CD4-positive, alpha-beta T cell (primary cell): ENCODE data around the gene PCYOX1L. TPM values are rescaled to one million over a fixed set of nuclear protein-coding genes. Genes with fewer than 3 reads are reported as not detected.

Experiments used
- ATAC-seq: fragments of 200-7000 bp; cut with Tn5 transposase; one replicate; pipeline ENCODE4 v1.10.0; 2022; ENCODE audit warnings: mild to moderate bottlenecking; ENCODE audit not compliant: poor library complexity
- CTCF ChIA-PET: fragments of 350-600 bp; sonication (Branson Sonifier 250); formaldehyde crosslinking; loops from one replicate; lab custom pipeline; 2021; ENCODE audit warnings: antibody characterized with exemption, inconsistent platforms; lab: Charles Lee
- POLR2A ChIA-PET: fragments of 350-600 bp; sonication (Branson Sonifier 250); formaldehyde crosslinking; loops from one replicate; lab custom pipeline; 2021; ENCODE audit warnings: antibody characterized with exemption, inconsistent platforms; lab: Charles Lee
- DNase-seq, 14 experiments: peaks; one replicate each; pipeline ENCODE4 v3.0.0-alpha.2; 2013 to 2020; ENCODE audit warnings: mixed read lengths in 2 of 14
- H3K27ac ChIP-seq, 2 donors: one replicate each; pipeline versions ENCODE4 v1.5.1 to v1.7.0; 2013; ENCODE audit warnings: low read length in 2 of 2, low read depth in 1 of 2, mild to moderate bottlenecking in 1 of 2
- H3K27me3 ChIP-seq, 2 experiments: 1 replicate in 1 of 2; 2 replicates in 1 of 2; pipeline versions ENCODE4 v1.6.1 to v1.7.0; 2013; ENCODE audit warnings: low read length in 2 of 2, control low read depth in 1 of 2, mild to moderate bottlenecking in 1 of 2, moderate library complexity in 1 of 2; ENCODE audit not compliant: insufficient read depth in 2 of 2, control insufficient read depth in 1 of 2
- H3K36me3 ChIP-seq: one replicate; pipeline ENCODE4 v1.6.1; 2013; ENCODE audit warnings: low read length, control low read depth; ENCODE audit not compliant: insufficient read depth
- H3K4me1 ChIP-seq: one replicate; pipeline ENCODE4 v1.6.1; 2013; ENCODE audit warnings: low read length, control low read depth; ENCODE audit not compliant: insufficient read depth
- H3K4me3 ChIP-seq: one replicate; pipeline ENCODE4 v1.5.1; 2013; ENCODE audit warnings: mild to moderate bottlenecking, low read length, moderate library complexity
- H3K9me3 ChIP-seq, 2 experiments: 1 replicate in 1 of 2; 2 replicates in 1 of 2; pipeline versions ENCODE4 v1.6.1 to v1.7.0; 2013; ENCODE audit warnings: low read length in 2 of 2, mild to moderate bottlenecking in 2 of 2, control low read depth in 1 of 2, moderate library complexity in 1 of 2; ENCODE audit not compliant: control insufficient read depth in 1 of 2, insufficient read depth in 1 of 2
- H3K27ac Mint-ChIP-seq: one replicate; pipeline ENCODE4 v1.8.0; 2020; ENCODE audit warnings: mixed read lengths
- H3K27me3 Mint-ChIP-seq: one replicate; pipeline ENCODE4 v1.8.0; 2021; ENCODE audit warnings: mixed read lengths
- H3K36me3 Mint-ChIP-seq: one replicate; pipeline ENCODE4 v1.8.0; 2021; ENCODE audit warnings: low read depth, mixed read lengths
- H3K4me1 Mint-ChIP-seq: one replicate; pipeline ENCODE4 v1.8.0; 2021; ENCODE audit warnings: low read depth, mixed read lengths
- H3K4me3 Mint-ChIP-seq: one replicate; pipeline ENCODE4 v1.8.0; 2020; ENCODE audit warnings: mild to moderate bottlenecking, mixed read lengths
- H3K9me3 Mint-ChIP-seq: one replicate; pipeline ENCODE4 v1.8.0; 2020; ENCODE audit warnings: mixed read lengths
- intact Hi-C, 2 experiments: fragments of 100-400 bp; cut with DNase I in 1 of 2; cut with micrococcal nuclease in 1 of 2; formaldehyde crosslinking; loops; one replicate each; pipeline versions ENCODE4 v1.15.1 to v1.9.0; 2023 to 2025; cut with DNase I, micrococcal nuclease
- total RNA-seq, 174 experiments: library from RNA in 2 of 174; stranded (reverse) in 2 of 174; gene quantifications; one replicate each; pipeline ENCODE4 v1.2.3 and lab custom pipeline; 2021 to 2026
- TF ChIP-seq, protein P1 (sequence below): fragments of 200-600 bp; IDR thresholded peaks from one replicate; pipeline ENCODE4 v1.8.0; 2022; ENCODE audit warnings: antibody characterized with exemption, mild to moderate bottlenecking

Gene PCYOX1L
- total RNA-seq, 2 experiments from 2014 or later, result 22.9 to 24.8 TPM

DNA sequence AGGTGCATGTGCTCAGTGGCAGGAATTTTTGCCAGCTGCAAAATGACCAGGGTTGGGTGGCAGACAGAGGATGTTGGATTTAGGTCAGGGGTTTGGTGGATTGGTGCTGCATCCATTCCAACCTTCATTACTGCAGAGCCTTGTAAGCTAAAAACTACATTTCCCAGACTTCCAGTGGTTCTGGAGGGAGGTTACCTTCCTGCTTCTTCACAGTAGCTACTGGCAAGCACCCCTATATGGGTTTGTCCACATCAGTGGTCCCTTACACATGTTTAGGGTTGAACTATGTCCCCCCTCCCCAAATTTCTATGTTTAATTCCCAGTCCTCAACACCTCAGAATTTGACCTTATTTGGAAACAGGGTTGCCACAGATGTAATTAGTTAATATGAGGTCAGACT is 41.9 kb downstream of the PCYOX1L start:
- TF ChIP-seq, protein P1, sequence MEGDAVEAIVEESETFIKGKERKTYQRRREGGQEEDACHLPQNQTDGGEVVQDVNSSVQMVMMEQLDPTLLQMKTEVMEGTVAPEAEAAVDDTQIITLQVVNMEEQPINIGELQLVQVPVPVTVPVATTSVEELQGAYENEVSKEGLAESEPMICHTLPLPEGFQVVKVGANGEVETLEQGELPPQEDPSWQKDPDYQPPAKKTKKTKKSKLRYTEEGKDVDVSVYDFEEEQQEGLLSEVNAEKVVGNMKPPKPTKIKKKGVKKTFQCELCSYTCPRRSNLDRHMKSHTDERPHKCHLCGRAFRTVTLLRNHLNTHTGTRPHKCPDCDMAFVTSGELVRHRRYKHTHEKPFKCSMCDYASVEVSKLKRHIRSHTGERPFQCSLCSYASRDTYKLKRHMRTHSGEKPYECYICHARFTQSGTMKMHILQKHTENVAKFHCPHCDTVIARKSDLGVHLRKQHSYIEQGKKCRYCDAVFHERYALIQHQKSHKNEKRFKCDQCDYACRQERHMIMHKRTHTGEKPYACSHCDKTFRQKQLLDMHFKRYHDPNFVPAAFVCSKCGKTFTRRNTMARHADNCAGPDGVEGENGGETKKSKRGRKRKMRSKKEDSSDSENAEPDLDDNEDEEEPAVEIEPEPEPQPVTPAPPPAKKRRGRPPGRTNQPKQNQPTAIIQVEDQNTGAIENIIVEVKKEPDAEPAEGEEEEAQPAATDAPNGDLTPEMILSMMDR, result no peak
- Mint-ChIP-seq H3K4me3 (no peak overlapping the region), H3K27me3 (no peaks in the 10 kb centered on the region), H3K36me3 (no peaks in the 10 kb centered on the region), H3K27ac (no peak overlapping the region), H3K9me3 (no peaks in the 10 kb centered on the region), H3K4me1 (no peaks in the 10 kb centered on the region)
- H3K4me3 ChIP-seq, result no peak overlapping the region
- no peaks in the 10 kb centered on the region for H3K4me1 ChIP-seq
- ChIA-PET CTCF (no interaction called here), POLR2A (no interaction called here)
- no peaks in the 10 kb centered on the region for H3K36me3 ChIP-seq
- no peak overlapping the region for H3K27ac ChIP-seq
- no peaks in the 10 kb centered on the region for H3K9me3 ChIP-seq
- ATAC-seq, result no peak
- intact Hi-C loops, result no loop called here
- no peaks in the 10 kb centered on the region for H3K27me3 ChIP-seq
- no peak for DNase-seq

DNA sequence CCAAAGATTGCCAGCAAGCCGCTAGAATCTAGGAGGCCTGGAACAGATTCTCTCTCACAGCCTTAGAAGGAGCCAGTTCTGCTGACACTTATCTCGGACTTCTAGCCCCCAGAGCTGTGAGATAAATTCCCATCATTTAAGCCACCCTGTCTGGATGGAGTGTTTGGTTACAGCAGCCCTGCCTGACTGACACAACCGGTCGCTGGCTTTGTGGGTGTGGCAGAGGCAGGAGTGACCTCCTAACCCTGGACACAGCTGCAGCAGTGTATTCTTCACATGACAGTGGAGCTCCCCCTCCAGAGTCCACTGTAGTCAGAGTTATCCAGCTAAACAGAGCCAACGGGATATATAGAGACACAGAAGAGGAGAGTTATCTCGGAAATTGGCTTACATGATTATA is 42.5 kb downstream of the PCYOX1L start:
- H3K9me3 Mint-ChIP-seq, result no peaks in the 10 kb centered on the region
- Histone ChIP-seq H3K27ac (no peak overlapping the region), H3K27me3 (no peaks in the 10 kb centered on the region), H3K4me3 (no peak overlapping the region), H3K4me1 (no peaks in the 10 kb centered on the region), H3K9me3 (no peaks in the 10 kb centered on the region), H3K36me3 (no peaks in the 10 kb centered on the region)
- ATAC-seq (no peak), DNase-seq (no peak)
- no peaks in the 10 kb centered on the region for H3K4me1 Mint-ChIP-seq
- ChIA-PET CTCF (no interaction called here), POLR2A (no interaction called here)
- no peak overlapping the region for H3K4me3 Mint-ChIP-seq
- intact Hi-C loops, result no loop called here
- no peaks in the 10 kb centered on the region for H3K27me3 Mint-ChIP-seq
- TF ChIP-seq, protein P1, result no peak
- no peaks in the 10 kb centered on the region for H3K36me3 Mint-ChIP-seq
- no peak overlapping the region for H3K27ac Mint-ChIP-seq

DNA sequence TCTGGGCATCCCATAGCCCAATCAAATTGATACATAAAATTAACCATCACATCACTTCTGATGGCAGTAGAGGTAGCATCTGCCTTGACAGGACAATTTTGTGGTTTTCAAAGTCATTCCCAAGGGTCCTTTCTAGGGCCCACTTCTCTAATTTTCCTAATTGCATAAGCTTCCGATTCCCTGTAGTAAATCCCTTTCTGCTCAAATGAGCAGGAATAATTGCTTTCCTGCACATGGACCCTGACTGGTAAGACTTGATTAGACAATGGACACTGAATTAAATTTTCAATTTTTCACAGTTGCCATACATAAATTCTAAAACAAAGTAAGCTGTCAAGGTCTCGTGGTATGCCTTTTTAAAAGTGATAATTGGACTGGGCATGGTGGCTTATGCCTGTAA is 43.2 kb downstream of the PCYOX1L start:
- ChIA-PET CTCF (no interaction called here), POLR2A (no interaction called here)
- H3K4me1 ChIP-seq, result no peaks in the 10 kb centered on the region
- Mint-ChIP-seq H3K27me3 (no peaks in the 10 kb centered on the region), H3K36me3 (no peaks in the 10 kb centered on the region), H3K9me3 (no peaks in the 10 kb centered on the region), H3K4me3 (no peak overlapping the region), H3K4me1 (no peaks in the 10 kb centered on the region), H3K27ac (no peak overlapping the region)
- no peaks in the 10 kb centered on the region for H3K36me3 ChIP-seq
- H3K27me3 ChIP-seq, result no peaks in the 10 kb centered on the region
- H3K4me3 ChIP-seq, result no peak overlapping the region
- DNase-seq, result no peak
- no peaks in the 10 kb centered on the region for H3K9me3 ChIP-seq
- intact Hi-C loops, result no loop called here
- TF ChIP-seq, protein P1, result no peak
- ATAC-seq, result no peak
- H3K27ac ChIP-seq, result no peak overlapping the region
